Sigmoid colon (tissue), 7 donors: ENCODE results near the gene ACAA2. TPM values are rescaled to one million over a fixed set of nuclear protein-coding genes. Genes with fewer than 3 reads are reported as not detected.

Experiments
- DNase-seq: peaks from one replicate; pipeline ENCODE4 v3.0.0-alpha.2; 2019
- H3K27ac ChIP-seq, 4 donors: fragments of 200-600 bp; sonication (generic); one replicate each; pipeline ENCODE4 v1.5.1; 2016 to 2019; ENCODE audit warnings: mild to moderate bottlenecking in 1 of 4
- H3K27me3 ChIP-seq, 3 donors: fragments of 200-600 bp; sonication (generic); one replicate each; pipeline ENCODE4 v1.5.1; 2019; ENCODE audit warnings: mild to moderate bottlenecking in 1 of 3
- H3K36me3 ChIP-seq, 4 donors: fragments of 200-600 bp; sonication (generic); one replicate each; pipeline ENCODE4 v1.5.1; 2016 to 2019
- H3K4me1 ChIP-seq, 4 donors: fragments of 200-600 bp; sonication (generic); one replicate each; pipeline ENCODE4 v1.5.1; 2017 to 2019
- H3K4me3 ChIP-seq, 4 donors: fragments of 200-600 bp; sonication (generic); one replicate each; pipeline ENCODE4 v1.5.1; 2017 to 2019; ENCODE audit warnings: mild to moderate bottlenecking in 2 of 4, moderate library complexity in 1 of 4
- H3K9me3 ChIP-seq, 4 donors: fragments of 200-600 bp in 3 of 4; sonication (generic) in 3 of 4; one replicate each; pipeline versions ENCODE4 v1.5.1 to v1.6.1; 2013 to 2019
- EP300 ChIP-seq, 4 donors: sonication (generic); formaldehyde crosslinking; IDR thresholded peaks; one replicate each; pipeline ENCODE4 v1.6.1; 2017; ENCODE audit warnings: antibody characterized with exemption in 4 of 4
- POLR2A ChIP-seq, 2 donors: fragments of 450-650 bp; IDR thresholded peaks; one replicate each; pipeline ENCODE4 v1.6.1; 2016; ENCODE audit warnings: antibody characterized with exemption in 2 of 2, mild to moderate bottlenecking in 2 of 2, moderate library complexity in 2 of 2
- POLR2AphosphoS5 ChIP-seq, 4 donors: sonication (generic); formaldehyde crosslinking; IDR thresholded peaks; one replicate each; pipeline ENCODE4 v1.6.1; 2017; ENCODE audit warnings: antibody characterized with exemption in 4 of 4
- WGBS, 2 donors: extraction: QIAGEN DNeasy Blood & Tissue Kit; methylation state at CpG; one replicate each; pipeline ENCODE4 v1.1.7; 2013; 5-methylcytosine and 5-hydroxymethylcytosine counted together
- intact Hi-C: fragments of 100-400 bp; cut with DNase I; formaldehyde crosslinking; loops from one replicate; pipeline ENCODE4 v1.15.1; 2023
- polyA plus RNA-seq, 3 donors: library from polyadenylated mRNA; stranded (reverse); fragments of 200-250 nt; gene quantifications; one replicate each; pipeline ENCODE4 v1.2.3, GENCODE V29; 2013
- total RNA-seq, 4 donors: library from RNA; depleted of rRNA; stranded (reverse); fragments of >200 nt; gene quantifications; one replicate each; pipeline ENCODE4 v1.1.0, GENCODE V29; 2016
- TF ChIP-seq, protein P1 (sequence below), 4 experiments: fragments of 450-650 bp in 3 of 4; fragments of 200-600 bp in 1 of 4; IDR thresholded peaks; one replicate each; pipeline ENCODE4 v1.5.1; 2016 to 2019; ENCODE audit warnings: antibody characterized with exemption in 4 of 4, mild to moderate bottlenecking in 3 of 4, moderate library complexity in 2 of 4
- donor health status: healthy with polysubstance abuse.
- donor health status: Bipolar disorder and iron deficiency.
- donor health status: healthy.

Gene ACAA2
- total and polyA plus RNA-seq, 7 donors: 61.8 to 478 (median 87.7) TPM

DNA sequence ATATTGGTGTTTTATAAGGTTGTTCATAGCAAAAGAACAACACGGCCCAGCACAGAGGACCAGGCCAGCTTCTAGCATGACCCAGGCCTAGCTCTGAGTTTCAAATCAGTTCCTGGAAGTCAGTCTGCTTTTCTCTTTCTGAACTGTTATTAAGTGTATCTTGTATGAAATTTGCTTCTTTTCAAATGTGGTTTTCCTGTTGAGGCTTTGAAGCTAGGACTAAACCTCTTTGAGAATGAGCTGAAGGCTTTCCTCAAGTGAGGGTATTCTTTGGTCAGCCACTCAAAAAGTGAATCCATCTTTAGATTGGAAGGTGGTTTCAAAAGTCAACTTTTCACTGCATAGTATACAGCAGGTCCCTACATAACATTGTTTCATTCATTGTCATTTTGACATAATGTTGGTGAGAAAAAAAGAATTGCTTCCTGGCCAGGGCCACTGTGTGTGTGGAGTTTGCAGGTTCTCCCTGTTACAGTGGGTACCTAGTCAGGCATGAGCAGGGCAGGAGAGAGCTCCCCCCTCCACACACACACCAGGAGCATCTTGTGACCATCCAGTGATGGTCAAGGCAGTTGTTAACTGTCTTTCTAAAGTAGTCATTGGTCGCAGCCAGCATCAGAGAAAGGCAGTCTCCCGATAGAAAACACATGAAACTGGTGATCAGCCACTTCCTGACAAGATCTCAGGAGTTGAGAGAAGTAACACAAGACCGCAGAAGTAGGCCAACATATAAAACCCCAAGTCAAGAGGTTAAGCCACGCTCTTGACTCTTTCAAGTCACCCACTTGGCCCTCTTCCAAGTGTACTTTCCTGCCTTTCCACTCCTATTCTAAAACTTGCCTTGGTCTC, 6.7 kb upstream of the ACAA2 start:
- no peaks in the 10 kb centered on the region for H3K9me3 ChIP-seq
- intact Hi-C loops: loop anchor here (10.0 kb wide), 2 partner anchors 835 to 875 kb away; no protein-coding TSS in a partner anchor
- no peaks in the 10 kb centered on the region for H3K27me3 ChIP-seq
- H3K27ac ChIP-seq: no peak overlapping the region
- TF ChIP-seq, protein P1, sequence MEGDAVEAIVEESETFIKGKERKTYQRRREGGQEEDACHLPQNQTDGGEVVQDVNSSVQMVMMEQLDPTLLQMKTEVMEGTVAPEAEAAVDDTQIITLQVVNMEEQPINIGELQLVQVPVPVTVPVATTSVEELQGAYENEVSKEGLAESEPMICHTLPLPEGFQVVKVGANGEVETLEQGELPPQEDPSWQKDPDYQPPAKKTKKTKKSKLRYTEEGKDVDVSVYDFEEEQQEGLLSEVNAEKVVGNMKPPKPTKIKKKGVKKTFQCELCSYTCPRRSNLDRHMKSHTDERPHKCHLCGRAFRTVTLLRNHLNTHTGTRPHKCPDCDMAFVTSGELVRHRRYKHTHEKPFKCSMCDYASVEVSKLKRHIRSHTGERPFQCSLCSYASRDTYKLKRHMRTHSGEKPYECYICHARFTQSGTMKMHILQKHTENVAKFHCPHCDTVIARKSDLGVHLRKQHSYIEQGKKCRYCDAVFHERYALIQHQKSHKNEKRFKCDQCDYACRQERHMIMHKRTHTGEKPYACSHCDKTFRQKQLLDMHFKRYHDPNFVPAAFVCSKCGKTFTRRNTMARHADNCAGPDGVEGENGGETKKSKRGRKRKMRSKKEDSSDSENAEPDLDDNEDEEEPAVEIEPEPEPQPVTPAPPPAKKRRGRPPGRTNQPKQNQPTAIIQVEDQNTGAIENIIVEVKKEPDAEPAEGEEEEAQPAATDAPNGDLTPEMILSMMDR (IDR thresholded peaks at IDR 0.05): no peak
- TF ChIP-seq POLR2A (IDR thresholded peaks at IDR 0.05): no peak
- H3K4me3 ChIP-seq: no peak overlapping the region
- H3K36me3 ChIP-seq: no peaks in the 10 kb centered on the region
- WGBS, 2 donors: 44 to 62% methylated on average over 5 of the region's 5 CpGs
- DNase-seq: no peak
- H3K4me1 ChIP-seq: peaks cover 0 to 4% (median 0%) of the 10 kb centered on the region in 4 donors

- H3K4me3 ChIP-seq: no peak overlapping the region
- H3K36me3 ChIP-seq: no peaks in the 10 kb centered on the region
- DNase-seq: no peak
- peaks cover 0 to 10% (median 3%) of the 10 kb centered on the region in 4 donors for H3K4me1 ChIP-seq
- no peaks in the 10 kb centered on the region for H3K9me3 ChIP-seq
- intact Hi-C loops: loop anchor here (10.0 kb wide), 2 partner anchors 836 to 874 kb away; no protein-coding TSS in a partner anchor
- no peak overlapping the region for H3K27ac ChIP-seq
- 86 to 92% methylated on average over 5 of the region's 5 CpGs for WGBS, 2 donors
- no peaks in the 10 kb centered on the region for H3K27me3 ChIP-seq
- TF ChIP-seq EP300 (IDR thresholded peaks at IDR 0.05): no peak
- TF ChIP-seq, protein P1 (IDR thresholded peaks at IDR 0.05): no peak
- no peak for TF ChIP-seq POLR2AphosphoS5 (IDR thresholded peaks at IDR 0.05)
- TF ChIP-seq POLR2A (IDR thresholded peaks at IDR 0.05): no peak
Measured at GRCh38 chr18:49819071-49819662, 5.8 kb upstream of the ACAA2 start.

GRCh38 chr18:49817947-49818346, 4.6 kb upstream of the ACAA2 start:
- WGBS, 2 donors: 22 to 73% methylated on average over 5 of the region's 5 CpGs
- intact Hi-C loops: loop anchor here (10.0 kb wide), 2 partner anchors 837 to 873 kb away; no protein-coding TSS in a partner anchor

GRCh38 chr18:49815927-49816326, 2.6 kb upstream of the ACAA2 start:
- Histone ChIP-seq H3K4me3 (no peak overlapping the region), H3K27me3 (no peaks in the 10 kb centered on the region), H3K9me3 (no peaks in the 10 kb centered on the region), H3K27ac (no peak overlapping the region), H3K36me3 (no peaks in the 10 kb centered on the region), H3K4me1 (peaks cover 0 to 27% (median 21%) of the 10 kb centered on the region in 4 donors)
- 89 to 93% methylated on average over 4 of the region's 4 CpGs for WGBS, 2 donors
- no peak for TF ChIP-seq EP300 (IDR thresholded peaks at IDR 0.05)
- TF ChIP-seq, protein P1 (IDR thresholded peaks at IDR 0.05): no peak
- no peak for TF ChIP-seq POLR2AphosphoS5 (IDR thresholded peaks at IDR 0.05)
- no peak for TF ChIP-seq POLR2A (IDR thresholded peaks at IDR 0.05)
- no peak for DNase-seq
- intact Hi-C loops: loop anchor here (10.0 kb wide), 2 partner anchors 839 to 871 kb away; no protein-coding TSS in a partner anchor

More at GRCh38 chr18:49817947-49818346, 4.6 kb upstream of the ACAA2 start:
- H3K4me1 ChIP-seq: peaks cover 0 to 10% (median 3%) of the 10 kb centered on the region in 4 donors
- no peak for DNase-seq
- TF ChIP-seq POLR2A (IDR thresholded peaks at IDR 0.05): no peak
- TF ChIP-seq, protein P1 (IDR thresholded peaks at IDR 0.05): no peak
- no peak for TF ChIP-seq EP300 (IDR thresholded peaks at IDR 0.05)
- TF ChIP-seq POLR2AphosphoS5 (IDR thresholded peaks at IDR 0.05): no peak
- H3K27ac ChIP-seq: no peak overlapping the region
- H3K36me3 ChIP-seq: no peaks in the 10 kb centered on the region
- no peaks in the 10 kb centered on the region for H3K27me3 ChIP-seq
- no peaks in the 10 kb centered on the region for H3K9me3 ChIP-seq
- H3K4me3 ChIP-seq: no peak overlapping the region
